GM18951 (cell line): ENCODE results near the gene PAPOLG.
"Not testable (repeated sequence)": the region's sequence is repeated elsewhere in the genome, so short reads cannot be mapped to it uniquely, and the experiment has no call there.

Experiments
- POLR2A ChIP-seq: IDR thresholded peaks from 4 replicates; pipeline ENCODE4 v1.6.1; 2011; ENCODE audit warnings: mild to moderate bottlenecking; ENCODE audit not compliant: insufficient read length, insufficient read depth; ENCODE audit errors: extremely low read depth
- in situ Hi-C: fragments of 300-500 bp; cut with MboI; formaldehyde crosslinking; loops from one replicate; pipeline ENCODE4 v1.12.0; 2022; ENCODE audit warnings: low sequenced_read_pairs, mixed read lengths, inconsistent platforms; ENCODE audit not compliant: unreplicated experiment

PAPOLG gene

DNA sequence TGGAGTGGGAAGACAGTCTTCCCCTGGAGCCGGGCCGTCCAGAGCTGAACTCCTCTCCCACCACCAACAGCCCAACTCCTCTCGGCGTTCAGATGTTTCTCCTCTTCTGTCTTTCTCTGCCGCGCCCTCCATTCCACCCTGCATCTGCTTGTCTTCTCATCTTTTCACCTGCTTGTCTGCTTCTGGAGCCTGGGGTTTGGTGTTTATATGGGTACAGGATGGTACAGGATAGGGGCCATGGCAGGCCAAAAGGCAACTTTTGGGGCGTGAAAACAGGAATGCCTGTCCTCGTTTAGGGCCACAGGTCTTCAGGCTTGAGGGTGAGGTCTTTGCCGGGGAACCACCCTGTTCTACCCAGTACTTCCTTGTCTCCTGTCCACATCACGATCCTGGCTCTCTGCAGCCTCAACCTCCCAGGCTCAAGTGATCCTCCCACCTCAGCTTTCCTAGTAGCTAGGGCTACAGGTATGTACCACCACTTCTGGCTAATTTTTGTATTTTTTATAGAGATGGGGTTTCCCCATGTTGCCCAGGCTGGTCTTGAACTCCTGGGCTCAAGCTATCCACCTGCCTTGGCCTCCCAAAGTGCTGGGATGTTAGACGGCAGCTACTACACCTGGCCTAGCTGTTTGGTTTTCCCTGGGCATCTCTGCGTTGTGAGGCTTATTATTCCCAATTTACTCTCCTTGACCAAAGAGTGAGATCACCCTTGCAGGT lies 64.5 kb downstream of the PAPOLG start:
- in situ Hi-C loops, result no loop called here
- TF ChIP-seq POLR2A, result no peak

GRCh38 chr2:60821133-60821469 lies 65.0 kb downstream of the PAPOLG start:
- no peak for TF ChIP-seq POLR2A
- in situ Hi-C loops, result no loop called here

DNA sequence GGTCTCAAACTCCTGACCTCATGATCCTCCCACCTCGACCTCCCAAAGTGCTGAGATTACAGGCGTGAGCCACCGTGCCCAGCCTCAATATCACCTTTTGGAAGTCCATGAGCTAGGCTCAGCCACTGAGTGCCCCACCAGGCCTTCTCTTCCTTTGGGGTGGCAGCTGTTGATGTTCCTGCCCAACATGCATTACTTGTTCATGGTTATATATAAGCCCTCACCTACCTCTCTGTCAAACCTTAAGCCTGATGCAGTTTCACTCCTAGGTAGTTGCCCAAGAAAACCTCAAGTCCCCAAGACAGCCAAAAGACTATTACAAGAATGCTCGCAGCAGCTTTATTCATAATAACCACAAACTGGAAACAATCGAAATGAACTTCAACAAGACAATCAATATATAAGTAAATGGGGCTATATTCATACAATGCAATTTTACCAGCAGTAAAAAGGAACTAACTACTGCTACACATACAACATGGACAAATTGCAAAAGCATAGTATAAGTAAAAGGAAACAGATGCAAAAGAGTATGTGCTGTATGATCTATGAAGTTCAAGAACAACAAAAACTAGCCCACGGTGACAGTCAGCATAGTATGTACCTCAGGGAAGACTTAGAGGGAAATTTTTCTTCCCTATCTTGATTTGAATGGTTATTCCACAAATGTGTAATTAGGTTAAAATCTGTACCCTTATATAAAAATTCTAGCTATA lies 65.7 kb downstream of the PAPOLG start:
- no peak for TF ChIP-seq POLR2A
- in situ Hi-C loops, result no loop called here

DNA sequence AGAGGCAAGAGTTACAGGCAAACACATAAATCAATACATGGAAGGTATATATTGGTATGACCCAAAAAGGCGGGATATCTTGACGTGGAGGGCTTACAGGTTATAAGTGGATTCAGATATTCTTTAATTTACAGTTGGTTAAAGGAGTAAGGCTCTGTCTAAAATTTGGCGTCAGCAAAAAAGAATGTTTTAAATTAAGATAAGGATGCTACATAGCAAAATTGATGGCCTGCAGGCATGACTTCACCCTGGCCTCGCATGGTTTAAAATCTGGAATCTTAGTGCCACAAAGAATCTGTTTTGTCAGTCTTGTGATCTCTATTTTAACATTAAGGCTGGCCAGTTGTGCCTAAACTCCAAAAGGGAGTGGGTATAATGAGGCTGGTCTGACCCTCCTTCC lies 66.9 kb downstream of the PAPOLG start:
- in situ Hi-C loops, result no loop called here
- no peak for TF ChIP-seq POLR2A

DNA sequence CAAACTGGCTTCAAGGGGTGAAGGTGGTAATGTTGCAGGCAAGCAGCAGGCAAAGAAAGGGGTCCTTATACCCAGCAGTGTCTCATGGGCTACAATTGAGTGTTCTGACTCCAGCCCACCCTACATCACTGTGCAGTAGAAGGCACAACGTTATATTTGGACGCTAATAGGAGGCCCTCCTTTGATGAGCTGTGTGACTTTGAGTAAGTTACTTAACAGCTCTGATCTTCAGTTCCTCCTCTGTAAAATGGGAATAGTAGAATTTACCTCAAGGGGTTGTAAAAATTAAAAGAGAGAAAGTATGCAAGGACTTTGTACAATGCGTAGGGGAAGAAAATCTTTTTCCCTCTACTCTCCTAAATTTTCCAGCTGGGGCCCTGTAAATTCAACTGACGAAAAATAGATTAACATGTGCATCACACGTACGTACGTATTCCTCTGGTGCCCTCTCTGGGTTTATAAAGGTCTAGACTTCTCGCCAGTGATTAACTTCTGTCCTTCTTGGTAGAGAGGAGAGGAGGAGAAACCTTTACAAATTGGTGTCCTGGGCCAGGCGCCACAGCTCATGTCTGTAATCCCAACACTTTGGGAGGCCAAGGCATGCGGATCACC lies 67.7 kb downstream of the PAPOLG start:
- in situ Hi-C loops, result no loop called here
- no peak for TF ChIP-seq POLR2A

DNA sequence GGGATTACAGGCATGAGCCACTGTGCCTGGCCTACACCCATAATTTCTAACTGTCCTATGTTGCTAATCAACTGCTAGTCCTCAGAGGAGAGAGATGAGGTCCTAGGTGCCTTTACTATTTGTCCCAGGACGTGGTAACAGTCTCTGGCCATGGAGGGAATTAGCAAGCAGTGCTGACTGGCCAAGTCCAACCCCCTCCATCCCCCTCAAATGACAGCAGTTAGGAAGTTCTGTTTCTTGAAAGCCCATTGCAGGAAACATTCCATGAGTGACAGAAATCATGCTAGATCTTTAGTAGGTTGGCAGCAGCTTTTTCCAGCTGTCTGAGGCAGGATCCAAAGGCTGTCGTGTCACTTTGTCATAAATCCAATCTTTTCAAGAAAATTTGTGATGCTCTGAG lies 69.6 kb downstream of the PAPOLG start:
- no peak for TF ChIP-seq POLR2A
- in situ Hi-C loops, result no loop called here

DNA sequence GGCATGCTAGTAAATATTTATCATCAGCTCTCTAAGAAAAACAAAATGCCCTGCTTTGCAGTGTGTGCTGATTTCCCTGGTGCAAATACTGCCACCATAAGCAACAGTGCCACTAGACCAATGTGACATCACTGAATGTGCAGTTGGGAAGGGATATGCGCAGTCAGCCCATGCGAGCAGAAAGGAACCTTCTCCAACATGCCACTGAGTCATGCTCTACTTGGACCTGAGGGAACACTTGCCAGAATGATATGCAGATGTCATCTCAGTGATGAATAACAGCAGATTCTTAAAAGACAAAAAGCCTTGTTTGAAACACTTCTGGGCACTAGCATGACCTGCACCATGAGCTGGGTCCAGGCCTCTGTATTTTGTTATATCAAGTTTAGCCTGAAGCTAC lies 70.0 kb downstream of the PAPOLG start:
- no peak for TF ChIP-seq POLR2A
- in situ Hi-C loops, result no loop called here

DNA sequence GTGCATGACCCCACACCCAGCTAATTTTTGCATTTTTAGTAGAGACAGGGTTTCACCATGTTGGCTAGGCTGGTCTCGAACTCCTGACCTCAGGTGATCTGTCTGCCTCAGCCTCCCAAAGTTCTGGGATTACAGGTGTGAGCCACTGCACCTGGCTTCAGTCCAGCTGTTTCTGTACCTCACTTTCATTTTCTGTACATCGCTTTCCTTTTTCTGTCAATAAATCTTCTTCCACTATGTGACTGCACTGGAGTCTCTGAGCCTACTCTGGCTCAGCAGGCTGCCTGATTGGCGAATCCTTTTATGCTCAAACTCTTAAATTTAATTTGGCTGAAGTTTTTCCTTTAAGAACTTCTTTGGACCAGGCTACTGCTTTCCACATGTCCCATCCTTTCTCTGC lies 70.8 kb downstream of the PAPOLG start:
- in situ Hi-C loops, result not testable (repeated sequence)

GRCh38 chr2:60827369-60827768 lies 71.3 kb downstream of the PAPOLG start:
- in situ Hi-C loops, result no loop called here
- no peak for TF ChIP-seq POLR2A

GRCh38 chr2:60830991-60831390 lies 74.9 kb downstream of the PAPOLG start:
- TF ChIP-seq POLR2A, result no peak
- in situ Hi-C loops, result no loop called here

DNA sequence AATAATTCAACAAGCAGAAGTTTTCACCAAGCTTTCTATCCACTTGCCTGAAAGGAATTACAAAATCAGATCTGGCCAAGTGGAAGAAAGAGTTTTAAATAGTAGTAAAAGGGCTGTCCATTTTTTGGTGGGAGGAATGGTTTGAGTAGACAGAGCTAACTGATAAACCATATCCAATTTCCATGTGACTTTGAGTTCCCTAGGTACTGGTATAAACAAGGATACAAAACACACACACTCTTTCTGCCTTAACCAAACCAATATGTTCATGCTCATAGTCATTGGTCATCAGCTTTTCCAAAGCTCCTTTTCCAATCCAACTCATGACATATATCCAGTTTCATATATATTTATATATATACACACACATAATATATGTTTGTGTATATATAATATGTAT lies 75.9 kb downstream of the PAPOLG start:
- no peak for TF ChIP-seq POLR2A
- in situ Hi-C loops, result no loop called here

- in situ Hi-C loops, result no loop called here
- TF ChIP-seq POLR2A, result no peak
Observed at GRCh38 chr2:60832621-60833020, 76.6 kb downstream of the PAPOLG start.

- in situ Hi-C loops, result no loop called here
- no peak for TF ChIP-seq POLR2A
Observed at GRCh38 chr2:60834270-60834717, 78.2 kb downstream of the PAPOLG start.

DNA sequence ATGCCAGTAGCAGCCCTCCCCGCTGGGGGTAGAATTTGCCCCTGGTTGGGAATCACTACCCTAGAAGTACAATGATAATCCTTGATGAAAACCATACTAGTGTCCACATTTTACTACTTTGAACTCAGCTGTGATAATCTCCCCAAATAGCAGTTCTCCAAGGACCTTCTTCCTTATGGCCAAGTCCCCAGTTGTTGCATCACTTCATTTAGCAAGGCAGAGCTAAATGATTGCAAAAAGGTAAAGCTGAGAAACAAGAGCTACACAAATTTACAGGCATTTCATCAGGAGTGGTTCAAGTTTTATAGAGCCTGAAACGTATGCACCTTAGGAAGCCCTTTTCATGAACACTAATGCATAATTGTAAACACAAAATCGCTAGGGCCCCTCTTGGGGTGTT lies 80.4 kb downstream of the PAPOLG start:
- in situ Hi-C loops, result no loop called here
- TF ChIP-seq POLR2A, result no peak

DNA sequence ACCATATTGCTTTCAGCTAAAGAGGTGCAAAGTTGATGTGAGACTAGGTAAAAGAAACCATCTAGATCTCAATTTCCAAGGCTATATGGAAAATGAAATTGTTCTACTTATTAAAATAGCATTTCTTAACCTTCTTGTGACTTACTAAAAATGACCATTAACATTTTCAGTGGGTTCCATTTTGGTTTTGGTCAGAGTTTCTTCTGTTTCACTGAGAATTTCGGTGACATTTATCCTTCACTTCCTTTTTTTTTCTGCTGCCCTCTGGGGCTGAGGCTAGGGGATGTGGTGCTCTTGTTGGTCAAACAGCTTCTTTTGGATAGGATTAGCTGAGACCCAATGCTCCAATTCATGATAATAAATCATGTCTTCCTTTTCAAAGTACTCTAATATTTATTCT lies 81.1 kb downstream of the PAPOLG start:
- TF ChIP-seq POLR2A, result no peak
- in situ Hi-C loops, result no loop called here

- in situ Hi-C loops, result no loop called here
- TF ChIP-seq POLR2A, result no peak
Observed at GRCh38 chr2:60838481-60838880, 82.4 kb downstream of the PAPOLG start.
